IPS-18c (cell line): ENCODE results near the gene LRRC75A.

Source experiments
- H3K4me3 ChIP-seq: 2 replicates; pipeline ENCODE4 v1.7.0; 2013; ENCODE audit warnings: low read depth, mild to moderate bottlenecking, low read length, moderate library complexity; ENCODE audit not compliant: insufficient read depth
- H3K9me3 ChIP-seq: one replicate; pipeline ENCODE4 v1.6.1; 2013; ENCODE audit warnings: mild to moderate bottlenecking, low read length, moderate library complexity; ENCODE audit not compliant: control insufficient read depth, insufficient read depth

Gene LRRC75A

GRCh38 chr17:16479264-16479663 lies 12.7 kb downstream of the LRRC75A start:
- Histone ChIP-seq H3K9me3 (peaks cover 6% of the 10 kb centered on the region), H3K4me3 (no peak overlapping the region)

- no peak overlapping the region for H3K4me3 ChIP-seq
- H3K9me3 ChIP-seq, result peaks cover 6% of the 10 kb centered on the region
Measured at GRCh38 chr17:16478649-16479048, 13.3 kb downstream of the LRRC75A start.

- Histone ChIP-seq H3K4me3 (no peak overlapping the region), H3K9me3 (peaks cover 6% of the 10 kb centered on the region)
Measured at GRCh38 chr17:16477666-16478065, 14.3 kb downstream of the LRRC75A start.

- Histone ChIP-seq H3K4me3 (no peak overlapping the region), H3K9me3 (peaks cover 6% of the 10 kb centered on the region)
Measured at GRCh38 chr17:16477255-16477654, 14.7 kb downstream of the LRRC75A start.

GRCh38 chr17:16475179-16475704 lies 16.8 kb downstream of the LRRC75A start:
- peaks cover 6% of the 10 kb centered on the region for H3K9me3 ChIP-seq
- H3K4me3 ChIP-seq, result no peak overlapping the region

- Histone ChIP-seq H3K9me3 (peaks cover 6% of the 10 kb centered on the region), H3K4me3 (no peak overlapping the region)
Measured at GRCh38 chr17:16474012-16474725, 17.8 kb downstream of the LRRC75A start.

GRCh38 chr17:16473044-16474011 lies 18.7 kb downstream of the LRRC75A start:
- Histone ChIP-seq H3K4me3 (no peak overlapping the region), H3K9me3 (peaks cover 6% of the 10 kb centered on the region)

GRCh38 chr17:16472539-16472938 lies 19.5 kb downstream of the LRRC75A start:
- H3K4me3 ChIP-seq, result no peak overlapping the region
- H3K9me3 ChIP-seq, result peaks cover 6% of the 10 kb centered on the region

GRCh38 chr17:16471295-16471694 lies 20.7 kb downstream of the LRRC75A start:
- Histone ChIP-seq H3K4me3 (no peak overlapping the region), H3K9me3 (peaks cover 5% of the 10 kb centered on the region)

GRCh38 chr17:16470265-16470664 lies 21.7 kb downstream of the LRRC75A start:
- no peak overlapping the region for H3K4me3 ChIP-seq

GRCh38 chr17:16468428-16468992 lies 23.5 kb downstream of the LRRC75A start:
- no peaks in the 10 kb centered on the region for H3K9me3 ChIP-seq
- H3K4me3 ChIP-seq, result no peak overlapping the region

More at GRCh38 chr17:16470265-16470664, 21.7 kb downstream of the LRRC75A start:
- peaks cover 3% of the 10 kb centered on the region for H3K9me3 ChIP-seq

GRCh38 chr17:16467886-16468285 lies 24.1 kb downstream of the LRRC75A start:
- H3K4me3 ChIP-seq, result no peak overlapping the region
- H3K9me3 ChIP-seq, result no peaks in the 10 kb centered on the region

GRCh38 chr17:16467044-16467443 lies 24.9 kb downstream of the LRRC75A start:
- Histone ChIP-seq H3K9me3 (no peaks in the 10 kb centered on the region), H3K4me3 (no peak overlapping the region)

- Histone ChIP-seq H3K9me3 (no peaks in the 10 kb centered on the region), H3K4me3 (no peak overlapping the region)
Measured at GRCh38 chr17:16466407-16466806, 25.6 kb downstream of the LRRC75A start.

GRCh38 chr17:16465861-16466338 lies 26.1 kb downstream of the LRRC75A start:
- Histone ChIP-seq H3K4me3 (no peak overlapping the region), H3K9me3 (no peaks in the 10 kb centered on the region)

- no peak overlapping the region for H3K4me3 ChIP-seq
- H3K9me3 ChIP-seq, result no peaks in the 10 kb centered on the region
Measured at GRCh38 chr17:16465052-16465312, 27.0 kb downstream of the LRRC75A start.

- Histone ChIP-seq H3K9me3 (no peaks in the 10 kb centered on the region), H3K4me3 (no peak overlapping the region)
Measured at GRCh38 chr17:16464303-16465051, 27.5 kb downstream of the LRRC75A start.
